HEK293T (cell line): Measurements from ENCODE around the gene MYO5B.

Source experiments
- ARNT ChIP-seq: fragments of 450-650 bp; IDR thresholded peaks from 2 replicates; pipeline ENCODE4 v1.6.1; 2017; ENCODE audit warnings: mild to moderate bottlenecking
- BHLHE40 ChIP-seq: fragments of 450-650 bp; IDR thresholded peaks from 2 replicates; pipeline ENCODE4 v1.6.1; 2016; ENCODE audit warnings: mild to moderate bottlenecking, moderate library complexity, borderline replicate concordance
- ELF4 ChIP-seq: fragments of 450-650 bp; IDR thresholded peaks from 2 replicates; pipeline ENCODE4 v1.6.1; 2017; ENCODE audit warnings: antibody characterized with exemption
- FOXA1 ChIP-seq: fragments of 450-650 bp; IDR thresholded peaks from 2 replicates; pipeline ENCODE4 v1.6.1; 2016; ENCODE audit warnings: mild to moderate bottlenecking
- FOXK2 ChIP-seq: fragments of 450-650 bp; IDR thresholded peaks from 2 replicates; pipeline ENCODE4 v1.6.1; 2016; ENCODE audit warnings: mild to moderate bottlenecking
- FOXM1 ChIP-seq: fragments of 450-650 bp; IDR thresholded peaks from 2 replicates; pipeline ENCODE4 v1.6.1; 2017; ENCODE audit warnings: mild to moderate bottlenecking, borderline replicate concordance
- HDGF ChIP-seq: fragments of 450-650 bp; IDR thresholded peaks from 2 replicates; pipeline ENCODE4 v1.6.1; 2017; ENCODE audit warnings: antibody characterized with exemption, borderline replicate concordance
- L3MBTL2 ChIP-seq: fragments of 450-650 bp; conservative IDR thresholded peaks from 2 replicates; pipeline ENCODE4 v1.6.1; 2016; ENCODE audit warnings: mild to moderate bottlenecking
- LEF1 ChIP-seq: fragments of 450-650 bp; IDR thresholded peaks from 2 replicates; pipeline ENCODE4 v1.6.1; 2017; ENCODE audit warnings: mild to moderate bottlenecking, borderline replicate concordance
- PKNOX1 ChIP-seq: fragments of 450-650 bp; IDR thresholded peaks from 2 replicates; pipeline ENCODE4 v1.6.1; 2016
- SP1 ChIP-seq: fragments of 450-650 bp; IDR thresholded peaks from 2 replicates; pipeline ENCODE4 v1.6.1; 2017
- SUZ12 ChIP-seq: fragments of 450-650 bp; IDR thresholded peaks from 2 replicates; pipeline ENCODE4 v1.6.1; 2016; ENCODE audit warnings: mild to moderate bottlenecking
- TARDBP ChIP-seq: fragments of 450-650 bp; IDR thresholded peaks from 2 replicates; pipeline ENCODE4 v1.6.1; 2016
- ZNF384 ChIP-seq: fragments of 450-650 bp; IDR thresholded peaks from 2 replicates; pipeline ENCODE4 v1.6.1; 2016

- TF ChIP-seq SP1 (no peak), SUZ12 (no peak), TARDBP (no peak), PKNOX1 (no peak), FOXA1 (no peak), ELF4 (no peak), LEF1 (no peak), BHLHE40 (no peak), L3MBTL2 (no peak), FOXM1 (no peak), FOXK2 (no peak), ARNT (no peak), ZNF384 (no peak), HDGF (no peak)
Measured at GRCh38 chr18:50083708-50084107, 111.2 kb downstream of the MYO5B start.
